HL-60 (cell line): ENCODE data around the gene KATNB1.

Experiments used
- DNase-seq, 2 experiments: peaks; one replicate each; pipeline ENCODE4 v3.0.0-alpha.2; 2010 to 2020; ENCODE audit warnings: low read depth in 1 of 2, low spot score in 1 of 2
- H3K27ac ChIP-seq: fragments of 250-450 bp; sonication (Bioruptor Pico); replicated peaks from 2 replicates; pipeline ENCODE4 v1.5.1; 2020; ENCODE audit warnings: mild to moderate bottlenecking, moderate library complexity
- H3K27me3 ChIP-seq: fragments of 250-450 bp; sonication (Bioruptor Pico); 2 replicates; pipeline ENCODE4 v1.5.1; 2021; ENCODE audit warnings: mild to moderate bottlenecking, moderate library complexity; ENCODE audit not compliant: insufficient read depth, poor library complexity, severe bottlenecking
- H3K4me3 ChIP-seq: replicated peaks from 2 replicates; pipeline ENCODE4 v1.5.1; 2011; ENCODE audit warnings: mild to moderate bottlenecking, control low read depth, low read length; ENCODE audit not compliant: insufficient read depth
- CTCF ChIP-seq: IDR thresholded peaks from one replicate; pipeline ENCODE4 v1.5.1; 2011; ENCODE audit warnings: low read length, control low read depth, inconsistent platforms; ENCODE audit not compliant: insufficient read depth
- GABPA ChIP-seq: IDR thresholded peaks from 2 replicates; pipeline ENCODE4 v1.6.1; 2012; ENCODE audit warnings: low read depth
- POLR2AphosphoS5 ChIP-seq: IDR thresholded peaks from 2 replicates; pipeline ENCODE4 v1.6.1; 2012; ENCODE audit warnings: low read depth
- REST ChIP-seq: IDR thresholded peaks from 2 replicates; pipeline ENCODE4 v1.6.1; 2012; ENCODE audit warnings: low read depth; ENCODE audit not compliant: insufficient replicate concordance
- SPI1 ChIP-seq: IDR thresholded peaks from 2 replicates; pipeline ENCODE4 v1.6.1; 2012; ENCODE audit warnings: low read depth, mild to moderate bottlenecking, borderline replicate concordance

Gene KATNB1

GRCh38 chr16:57801809-57802340 lies 66.3 kb downstream of the KATNB1 start:
- Histone ChIP-seq H3K27me3 (peaks cover 10% of the 10 kb centered on the region), H3K4me3 (no peak overlapping the region), H3K27ac (no peak overlapping the region)
- DNase-seq: no peak
- TF ChIP-seq POLR2AphosphoS5 (no peak), CTCF (no peak), SPI1 (no peak), GABPA (no peak), REST (no peak)

GRCh38 chr16:57802341-57803133 lies 67.0 kb downstream of the KATNB1 start, which contains the start of gene KIFC3:
TSS of gene KIFC3 (minus strand) at chr16:57802491. CDS start at chr16:57798243, 4,248 bp downstream.
- Histone ChIP-seq H3K4me3 (no peak within 1 kb of the TSS), H3K27me3 (peaks cover 10% of the 10 kb centered on the region), H3K27ac (no peak within 1 kb of the TSS)
- peak; percentile 39 to 47 for DNase-seq
- no peak for TF ChIP-seq CTCF
- TF ChIP-seq REST: no peak
- TF ChIP-seq SPI1: no peak
- TF ChIP-seq POLR2AphosphoS5: no peak
- TF ChIP-seq GABPA: no peak

- H3K27ac ChIP-seq: no peak overlapping the region
- no peak overlapping the region for H3K4me3 ChIP-seq
- DNase-seq: no peak
- TF ChIP-seq CTCF: no peak
- no peak for TF ChIP-seq REST
- no peak for TF ChIP-seq POLR2AphosphoS5
- no peak for TF ChIP-seq SPI1
- no peak for TF ChIP-seq GABPA
- H3K27me3 ChIP-seq: peaks cover 10% of the 10 kb centered on the region
These were observed 67.8 kb downstream of the KATNB1 start for GRCh38 chr16:57803134-57803990.
